ENCODE data around the gene PRKN. TPM values are rescaled to one million over a fixed set of nuclear protein-coding genes. Genes with fewer than 3 reads are reported as not detected.
A peak's percentile ranks its signal among the peaks of the same experiment; 100 is the strongest.

Gene PRKN
- total RNA-seq, 3 donors from 2014 or later = 5.2 to 10.2 (median 8.1) TPM

GRCh38 chr6:162651505-162651904, 76.1 kb downstream of the PRKN start:
- Histone ChIP-seq H3K4me1 (ENCODE audit: low read depth) (no peaks in the 10 kb centered on the region), H3K36me3 (ENCODE audit: low read depth) (no peaks in the 10 kb centered on the region), H3K9me3 (no peaks in the 10 kb centered on the region), H3K4me3 (no peak overlapping the region)
- ATAC-seq (no peak), DNase-seq (no peak)
- intact Hi-C loops (cut with DNase I, micrococcal nuclease) = no loop called here
- no peak for TF ChIP-seq CTCF (IDR thresholded peaks at IDR 0.05)

- no peak for TF ChIP-seq CTCF (IDR thresholded peaks at IDR 0.05)
- H3K4me3 ChIP-seq = no peak overlapping the region
- H3K4me1 ChIP-seq (ENCODE audit: low read depth) = no peaks in the 10 kb centered on the region
- no peaks in the 10 kb centered on the region for H3K9me3 ChIP-seq
- H3K36me3 ChIP-seq (ENCODE audit: low read depth) = no peaks in the 10 kb centered on the region
- DNase-seq = no peak
- intact Hi-C loops (cut with DNase I, micrococcal nuclease) = no loop called here
- ATAC-seq = no peak
Measured at GRCh38 chr6:162649271-162649670, 78.3 kb downstream of the PRKN start.

GRCh38 chr6:162644153-162644552, 83.4 kb downstream of the PRKN start:
- intact Hi-C loops (cut with DNase I, micrococcal nuclease) = no loop called here
- ATAC-seq (no peak), DNase-seq (no peak)
- H3K4me3 ChIP-seq = no peak overlapping the region
- TF ChIP-seq CTCF (IDR thresholded peaks at IDR 0.05) = no peak
- no peaks in the 10 kb centered on the region for H3K4me1 ChIP-seq (ENCODE audit: low read depth)
- H3K36me3 ChIP-seq (ENCODE audit: low read depth) = no peaks in the 10 kb centered on the region
- no peaks in the 10 kb centered on the region for H3K9me3 ChIP-seq

- no peak for DNase-seq
Measured at GRCh38 chr6:162640756-162641155, 86.8 kb downstream of the PRKN start.

GRCh38 chr6:162639951-162640350, 87.6 kb downstream of the PRKN start:
- no peaks in the 10 kb centered on the region for H3K36me3 ChIP-seq (ENCODE audit: low read depth)
- H3K4me3 ChIP-seq = no peak overlapping the region
- no peak for TF ChIP-seq CTCF (IDR thresholded peaks at IDR 0.05)
- DNase-seq = no peak
- no peaks in the 10 kb centered on the region for H3K9me3 ChIP-seq
- ATAC-seq = no peak
- intact Hi-C loops (cut with DNase I, micrococcal nuclease) = no loop called here
- H3K4me1 ChIP-seq (ENCODE audit: low read depth) = peaks cover 4% of the 10 kb centered on the region

More at GRCh38 chr6:162640756-162641155, 86.8 kb downstream of the PRKN start:
- peaks cover 4% of the 10 kb centered on the region for H3K4me1 ChIP-seq (ENCODE audit: low read depth)
- no peak for ATAC-seq
- intact Hi-C loops (cut with DNase I, micrococcal nuclease) = no loop called here
- no peaks in the 10 kb centered on the region for H3K36me3 ChIP-seq (ENCODE audit: low read depth)
- H3K9me3 ChIP-seq = no peaks in the 10 kb centered on the region
- TF ChIP-seq CTCF (IDR thresholded peaks at IDR 0.05) = no peak
- no peak overlapping the region for H3K4me3 ChIP-seq

GRCh38 chr6:162638931-162639574, 88.5 kb downstream of the PRKN start:
- H3K4me3 ChIP-seq = no peak overlapping the region
- DNase-seq (no peak), ATAC-seq (peak; percentile 18)
- intact Hi-C loops (cut with DNase I, micrococcal nuclease) = no loop called here
- no peaks in the 10 kb centered on the region for H3K36me3 ChIP-seq (ENCODE audit: low read depth)
- no peaks in the 10 kb centered on the region for H3K9me3 ChIP-seq
- no peak for TF ChIP-seq CTCF (IDR thresholded peaks at IDR 0.05)
- H3K4me1 ChIP-seq (ENCODE audit: low read depth) = peaks cover 4% of the 10 kb centered on the region
